HG03060 (cell line): ENCODE measurements around the gene SEC14L5.

ENCODE experiments used
- ATAC-seq: cut with Tn5 transposase; IDR thresholded peaks from one replicate; pipeline ENCODE4 v1.9.1; 2021; ENCODE audit warnings: low read depth, moderate number of reproducible peaks; ENCODE audit not compliant: unreplicated experiment

Gene SEC14L5

DNA sequence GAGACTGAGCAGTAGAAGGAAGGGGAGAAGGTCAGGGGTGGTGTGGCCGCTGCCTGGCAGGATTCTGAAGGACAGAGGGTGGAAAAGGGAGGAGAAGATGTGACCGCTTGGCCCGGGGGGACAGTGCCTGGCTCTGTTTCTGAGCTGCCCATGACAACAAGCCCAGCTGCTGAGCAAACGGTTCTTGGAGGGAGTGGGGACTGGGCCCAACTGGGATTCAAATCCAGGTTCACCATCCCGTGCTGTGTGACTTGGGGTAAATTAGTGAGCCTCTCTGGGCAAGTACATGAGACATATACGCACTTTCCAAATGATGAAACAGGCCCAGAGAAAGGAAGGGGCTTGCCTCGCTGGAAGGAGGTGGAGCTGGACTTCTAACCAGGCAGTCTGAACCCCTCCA, 23.3 kb downstream of the SEC14L5 start:
- ATAC-seq: no peak

DNA sequence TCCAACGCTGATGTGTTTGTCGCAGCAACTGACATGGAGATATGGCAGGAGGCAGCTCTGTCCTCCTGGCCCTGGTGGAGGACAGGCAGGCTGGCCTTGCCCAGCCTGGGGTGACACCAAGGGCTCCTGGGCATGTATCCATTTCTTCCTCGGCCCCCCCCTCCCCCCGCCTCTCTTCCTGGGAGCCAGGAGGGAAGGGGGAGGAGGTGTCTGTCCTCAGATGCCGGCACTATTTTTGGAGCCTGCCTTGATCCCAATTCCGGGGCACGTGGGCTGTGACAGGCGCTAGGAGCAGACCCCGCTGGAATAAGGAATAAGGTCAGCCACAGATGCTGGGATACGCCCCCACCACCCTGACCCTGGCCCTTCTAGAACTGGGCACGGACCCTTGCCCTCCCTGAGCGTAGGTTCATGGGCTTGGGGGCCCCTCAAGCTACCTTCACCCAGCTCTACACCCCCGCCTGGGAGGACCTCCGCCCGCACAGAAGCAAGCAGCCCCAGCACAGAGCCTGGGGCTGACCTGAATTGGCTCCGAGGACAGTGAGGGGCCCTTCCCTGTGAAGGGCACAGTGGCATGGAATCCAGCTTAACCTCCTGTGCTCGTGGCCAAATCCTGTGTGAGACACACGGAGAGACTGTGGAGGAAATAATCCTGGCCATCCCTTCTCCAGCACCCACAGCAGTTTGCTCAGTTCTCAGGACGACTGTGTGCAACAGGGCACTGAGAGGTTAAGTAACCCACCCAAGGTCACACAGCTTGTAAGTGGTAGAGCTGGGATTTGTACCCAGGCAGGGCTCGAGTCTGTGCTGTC, 24.1 kb downstream of the SEC14L5 start:
- no peak for ATAC-seq

DNA sequence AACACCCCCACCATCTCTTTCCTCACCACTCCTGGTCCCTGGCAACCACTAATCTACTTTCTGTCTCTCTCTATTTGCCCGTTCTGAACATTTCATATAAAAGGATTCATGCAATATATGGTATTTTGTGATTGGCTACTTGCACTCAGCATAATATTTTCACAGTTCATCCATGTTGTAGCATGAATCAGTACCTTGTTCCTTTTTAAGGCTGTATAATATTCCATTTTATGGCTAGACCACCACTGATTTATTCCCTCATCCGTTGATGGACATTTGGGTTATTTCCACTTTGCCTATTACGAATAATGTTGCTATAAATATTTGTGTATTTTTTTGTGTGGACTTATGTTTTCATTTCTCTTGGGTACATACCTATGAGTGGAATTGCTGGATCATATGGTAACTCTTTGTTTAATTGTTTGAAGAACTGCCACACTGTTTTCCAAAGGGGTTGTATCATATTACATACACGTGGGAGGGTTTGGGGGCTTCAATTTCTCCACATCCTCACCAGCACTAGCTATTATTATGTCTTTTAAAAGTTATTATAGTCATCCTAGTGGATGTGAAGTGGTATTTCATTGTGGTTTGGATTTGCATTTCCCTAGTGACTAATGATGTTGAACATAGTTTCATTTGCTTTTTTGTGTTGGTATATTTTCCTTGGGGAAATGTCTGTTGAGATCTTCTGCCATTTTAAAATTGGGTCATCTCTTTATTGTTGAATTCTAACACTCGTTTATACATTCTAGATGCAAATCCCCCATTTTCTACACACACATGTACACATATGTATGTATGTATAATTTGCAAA, 26.3 kb downstream of the SEC14L5 start:
- ATAC-seq: no peak

DNA sequence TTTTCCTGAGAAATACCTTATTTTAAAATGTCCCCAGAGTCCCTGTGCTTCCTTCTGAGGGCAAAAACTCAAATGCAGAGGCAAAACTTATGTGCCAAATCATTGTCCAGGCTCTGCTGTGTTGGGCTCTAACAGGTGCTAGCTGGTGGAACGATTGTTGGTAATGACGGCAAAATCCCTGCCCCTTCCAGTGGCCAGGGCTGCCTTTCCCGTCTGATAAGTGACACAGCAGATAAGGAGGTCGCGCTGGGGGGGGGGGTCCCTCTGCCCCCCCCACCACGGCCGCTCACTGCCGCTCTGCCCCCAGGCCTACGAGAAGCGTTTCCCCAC, 29.1 kb downstream of the SEC14L5 start:
- ATAC-seq: no peak

DNA sequence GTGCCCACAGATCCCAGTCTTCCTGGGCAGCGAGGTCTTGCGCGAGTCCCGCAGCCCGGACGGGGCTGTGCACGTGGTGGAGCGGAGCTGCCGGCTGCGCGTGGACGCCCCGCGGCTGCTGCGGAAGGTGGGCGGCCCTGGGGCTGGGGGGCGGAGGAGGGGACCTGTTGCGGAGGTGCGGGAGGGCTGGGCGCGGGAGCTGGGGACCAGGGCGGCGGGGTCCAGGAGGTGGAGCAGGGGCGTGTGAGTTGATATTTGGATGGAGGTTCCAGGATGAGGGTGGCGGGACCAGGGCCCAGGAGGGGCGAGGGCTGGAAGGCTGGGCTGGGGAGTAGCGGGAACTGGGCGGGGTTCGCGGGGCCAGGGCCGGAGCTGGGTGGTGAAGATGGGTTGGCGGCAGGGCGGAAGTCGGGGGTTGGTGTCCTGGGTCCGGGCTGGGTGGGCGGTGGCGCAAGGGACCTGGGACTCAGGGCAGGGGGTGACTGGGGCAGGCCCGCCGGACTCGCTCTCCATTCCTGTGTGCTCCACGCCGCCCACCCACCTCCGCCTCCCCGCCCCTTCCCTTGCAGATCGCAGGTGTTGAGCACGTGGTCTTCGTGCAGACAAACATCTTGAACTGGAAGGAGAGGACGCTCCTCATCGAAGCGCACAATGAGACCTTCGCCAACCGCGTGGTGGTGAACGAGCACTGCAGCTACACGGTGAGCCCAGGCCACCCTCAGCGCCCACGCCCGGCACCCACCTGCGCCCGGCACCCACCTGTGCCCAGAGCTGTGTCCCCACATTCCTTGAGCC, 29.6 kb downstream of the SEC14L5 start:
- ATAC-seq: no peak

DNA sequence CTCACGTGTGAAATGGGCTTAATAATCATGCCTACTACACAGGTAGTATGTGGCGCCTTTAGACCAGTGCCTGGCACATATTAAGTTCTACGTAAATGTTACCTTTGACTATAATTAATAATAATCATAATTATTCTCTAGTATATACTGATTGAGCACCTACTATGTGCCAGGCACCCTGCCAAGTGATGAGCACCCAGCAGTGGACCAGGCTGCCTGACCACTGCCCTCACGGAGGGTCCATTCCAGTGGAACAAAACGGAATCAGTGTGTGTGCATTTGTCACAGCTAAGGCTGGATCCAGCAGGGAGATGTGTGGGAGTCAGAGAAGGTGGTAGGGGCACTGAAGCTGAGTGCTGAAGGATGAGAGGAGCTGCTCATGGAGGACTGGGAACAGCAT, 30.5 kb downstream of the SEC14L5 start:
- ATAC-seq: no peak

DNA sequence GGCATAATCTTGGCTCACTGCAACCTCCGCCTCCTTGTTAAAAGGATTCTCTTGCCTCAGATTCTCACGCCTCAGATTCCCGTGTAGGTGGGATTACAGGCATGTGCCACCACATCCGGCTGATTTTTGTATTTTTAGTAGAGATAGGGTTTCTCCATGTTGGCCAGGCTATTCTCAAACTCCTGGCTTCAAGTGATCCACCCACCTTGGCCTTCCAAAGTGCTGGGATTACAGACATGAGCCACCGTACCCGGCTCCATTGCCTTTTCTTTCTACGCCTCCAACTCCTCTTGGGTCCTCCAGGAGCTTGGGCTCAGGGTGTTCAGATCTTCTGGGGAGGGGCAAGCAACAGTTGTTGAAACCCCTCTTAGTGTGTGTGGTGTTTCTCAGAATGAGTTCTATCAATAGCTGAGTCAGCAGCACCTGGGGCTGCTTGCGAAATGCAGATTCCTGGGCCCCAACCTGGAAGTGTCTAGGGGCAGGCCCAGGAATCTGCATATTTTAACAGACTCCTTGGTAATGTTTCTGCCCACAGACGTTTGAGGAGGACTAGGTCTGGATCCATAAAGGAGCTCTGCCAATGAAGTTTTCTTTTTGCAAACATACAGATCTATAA, 31.4 kb downstream of the SEC14L5 start:
- ATAC-seq: no peak

DNA sequence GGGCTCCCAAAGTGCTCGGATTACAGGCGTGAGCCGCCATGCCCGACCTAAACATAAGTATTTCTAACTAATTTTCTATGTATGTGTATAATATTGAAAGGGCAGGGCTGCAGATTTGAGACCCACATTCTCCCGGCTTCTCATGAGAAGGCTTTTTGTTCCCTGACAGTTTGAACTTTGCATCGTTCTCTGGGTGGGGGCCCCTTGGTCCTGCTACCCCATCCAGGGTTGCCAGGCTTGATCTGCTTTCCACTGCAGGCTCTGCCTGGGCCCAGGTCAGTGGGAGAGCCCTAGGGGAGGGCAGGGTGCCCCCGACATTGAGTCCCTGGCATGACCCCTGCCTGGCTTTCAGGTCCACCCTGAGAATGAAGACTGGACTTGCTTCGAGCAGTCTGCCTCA, 32.3 kb downstream of the SEC14L5 start:
- no peak for ATAC-seq

DNA sequence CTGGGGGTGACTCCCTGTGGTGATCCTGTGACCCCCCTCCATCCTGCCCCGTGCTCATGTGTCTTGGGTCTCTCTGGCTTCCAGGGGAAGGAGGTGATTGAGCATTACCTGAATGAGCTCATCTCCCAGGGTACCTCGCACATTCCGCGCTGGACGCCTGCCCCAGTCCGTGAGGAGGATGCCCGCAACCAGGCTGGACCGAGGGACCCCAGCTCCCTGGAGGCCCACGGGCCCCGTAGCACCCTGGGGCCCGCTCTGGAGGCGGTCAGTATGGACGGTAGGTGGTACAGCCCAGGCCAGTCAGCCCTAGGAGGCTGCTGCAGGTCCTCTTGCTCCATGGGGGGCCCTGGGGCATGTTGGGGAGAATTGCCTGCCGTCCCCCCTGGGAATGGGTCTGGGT, 33.6 kb downstream of the SEC14L5 start:
- no peak for ATAC-seq

DNA sequence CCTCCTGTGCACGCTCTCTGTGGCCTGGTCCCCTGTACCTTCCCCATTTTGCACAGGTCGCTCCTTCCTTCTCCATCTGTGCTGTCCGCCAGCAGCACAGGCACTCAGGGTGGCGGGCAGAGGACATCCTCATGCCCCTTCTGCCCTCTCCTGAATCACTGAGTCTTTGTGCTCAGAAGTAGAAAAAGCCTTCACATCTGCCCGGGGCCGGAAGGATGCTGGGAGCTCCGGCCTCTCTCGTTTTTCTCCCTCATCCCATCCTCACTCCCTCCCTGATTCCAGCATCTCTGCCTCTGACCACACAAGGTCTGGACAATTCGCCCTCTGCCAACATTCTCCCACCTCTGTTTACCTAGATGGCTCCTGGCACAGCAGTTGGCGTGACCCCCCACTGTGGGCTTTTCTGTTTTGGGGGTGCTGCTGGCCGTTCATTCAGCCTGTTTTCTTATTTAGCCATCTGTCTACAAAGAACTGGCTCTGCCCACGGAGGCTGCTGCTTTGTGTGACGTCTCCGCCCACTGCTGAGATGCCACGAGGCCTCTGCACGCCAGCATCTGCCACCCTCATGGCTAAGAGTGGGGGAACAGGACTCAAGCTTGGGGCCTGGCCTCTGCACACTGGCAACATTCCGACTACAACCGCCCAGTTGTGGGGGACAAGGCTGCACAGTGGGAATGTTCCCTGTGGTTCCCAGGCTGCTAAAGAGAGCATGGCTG, 36.7 kb downstream of the SEC14L5 start:
- ATAC-seq: no peak

DNA sequence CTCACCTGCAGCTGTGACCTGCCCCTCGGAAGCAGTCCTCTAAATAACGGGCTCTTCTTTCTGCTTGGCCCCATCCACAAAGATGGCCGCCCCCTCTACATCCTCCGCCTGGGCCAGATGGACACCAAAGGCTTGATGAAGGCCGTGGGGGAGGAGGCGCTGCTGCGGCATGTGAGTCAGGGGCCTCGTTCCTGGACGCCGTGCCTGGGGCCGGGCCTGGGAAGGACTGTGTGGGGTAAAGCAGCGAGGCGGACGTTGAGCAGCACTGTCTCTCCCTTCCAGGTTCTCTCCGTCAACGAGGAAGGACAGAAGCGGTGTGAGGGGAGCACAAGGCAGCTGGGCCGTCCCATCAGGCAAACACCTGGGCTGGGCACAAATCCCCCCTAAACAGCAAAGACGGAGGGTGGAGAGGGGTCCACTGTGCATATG, 42.5 kb downstream of the SEC14L5 start:
- ATAC-seq: no peak

DNA sequence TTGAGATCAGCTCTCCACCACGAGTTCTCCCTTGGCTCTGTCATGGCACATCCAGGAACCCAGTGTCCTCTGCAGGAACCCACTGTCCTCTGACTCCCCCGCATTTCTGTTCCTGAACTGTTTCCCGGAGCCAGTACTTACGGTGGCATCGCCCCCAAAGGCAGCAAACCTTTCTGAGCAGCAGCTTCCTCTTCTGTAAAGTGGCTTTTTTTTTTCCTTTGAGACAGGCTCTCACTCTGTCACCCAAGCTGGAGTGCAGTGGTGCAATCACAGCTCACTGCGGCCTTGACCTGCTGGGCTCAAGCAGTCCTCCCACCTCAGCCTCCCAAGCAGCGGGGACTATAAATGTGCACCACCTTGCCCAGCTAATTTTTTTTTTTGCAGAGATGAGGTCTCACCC, 43.4 kb downstream of the SEC14L5 start:
- ATAC-seq: no peak

DNA sequence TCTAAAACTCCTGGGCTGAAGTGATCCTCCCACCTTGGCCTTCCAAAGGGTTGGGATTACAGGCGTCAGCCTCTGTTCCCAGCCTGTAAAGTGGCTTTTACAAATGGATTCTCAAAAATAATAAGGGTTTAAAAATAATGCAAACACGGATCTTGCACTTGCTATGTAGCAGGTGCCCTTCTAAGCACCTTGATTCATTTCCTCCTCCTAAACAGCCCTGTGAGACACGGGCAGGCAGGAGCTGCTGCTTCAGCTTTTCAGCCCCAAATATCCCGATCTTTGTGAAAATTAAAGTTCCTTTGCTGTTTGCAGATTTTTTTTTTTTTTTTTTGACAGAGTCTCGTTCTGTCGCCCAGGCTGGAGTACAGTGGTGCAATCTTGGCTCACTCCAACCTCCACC, 43.9 kb downstream of the SEC14L5 start:
- no peak for ATAC-seq

DNA sequence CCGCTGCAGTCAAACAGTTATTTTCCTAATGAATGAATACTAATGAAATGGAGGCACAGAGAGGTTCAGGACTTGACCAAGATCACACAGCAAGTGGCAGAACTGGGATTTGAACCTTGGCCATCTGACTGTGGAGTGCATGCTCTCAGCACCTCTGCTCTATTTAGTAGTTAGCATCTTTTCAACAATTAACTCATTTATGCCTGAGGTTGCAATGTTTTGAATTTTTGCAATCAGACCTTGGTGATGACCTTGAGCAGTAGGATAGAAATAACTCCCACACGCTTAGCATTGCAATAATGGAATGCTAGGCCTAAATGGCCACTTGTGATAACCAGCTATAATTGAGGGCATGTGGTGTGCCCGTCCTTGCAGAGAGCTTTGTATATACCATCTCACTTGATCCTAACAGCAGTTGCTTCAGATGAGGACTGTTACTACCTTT, 44.6 kb downstream of the SEC14L5 start:
- ATAC-seq: no peak

DNA sequence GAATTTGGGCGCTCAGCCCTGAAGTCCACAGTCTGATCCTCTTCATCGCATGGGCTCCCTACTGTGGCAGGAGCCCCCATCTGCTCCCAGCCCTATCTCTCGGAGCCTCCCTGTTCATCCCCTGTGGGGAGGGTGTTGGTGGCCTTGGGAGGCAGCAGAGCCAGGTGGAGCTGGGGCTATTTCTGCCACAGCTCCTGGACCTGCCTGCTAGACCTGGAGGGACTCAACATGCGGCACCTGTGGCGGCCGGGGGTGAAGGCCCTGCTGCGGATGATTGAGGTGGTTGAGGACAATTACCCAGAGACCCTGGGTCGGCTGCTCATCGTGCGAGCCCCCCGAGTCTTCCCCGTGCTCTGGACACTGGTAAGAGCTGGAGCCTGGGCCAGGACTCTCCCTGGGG, 45.1 kb downstream of the SEC14L5 start:
- no peak for ATAC-seq

DNA sequence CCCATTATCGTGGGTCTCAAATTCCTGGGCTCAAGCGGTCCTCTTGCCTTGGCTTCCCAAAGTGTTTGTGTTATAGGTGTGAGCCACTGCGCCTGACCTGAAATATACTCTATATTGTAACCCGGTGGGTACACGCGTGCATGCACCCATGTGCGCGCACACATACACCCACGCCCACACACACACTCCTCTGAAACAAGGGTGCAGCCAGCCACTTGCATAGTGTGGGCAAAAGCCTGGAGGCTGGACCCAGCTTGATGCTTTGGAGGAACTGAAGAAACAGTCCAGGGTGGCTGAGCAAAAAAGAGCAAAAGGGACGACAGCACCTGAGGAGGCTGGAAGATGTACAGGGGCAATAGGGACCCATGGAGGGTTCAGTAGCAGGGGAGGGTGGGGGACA, 45.7 kb downstream of the SEC14L5 start:
- no peak for ATAC-seq

DNA sequence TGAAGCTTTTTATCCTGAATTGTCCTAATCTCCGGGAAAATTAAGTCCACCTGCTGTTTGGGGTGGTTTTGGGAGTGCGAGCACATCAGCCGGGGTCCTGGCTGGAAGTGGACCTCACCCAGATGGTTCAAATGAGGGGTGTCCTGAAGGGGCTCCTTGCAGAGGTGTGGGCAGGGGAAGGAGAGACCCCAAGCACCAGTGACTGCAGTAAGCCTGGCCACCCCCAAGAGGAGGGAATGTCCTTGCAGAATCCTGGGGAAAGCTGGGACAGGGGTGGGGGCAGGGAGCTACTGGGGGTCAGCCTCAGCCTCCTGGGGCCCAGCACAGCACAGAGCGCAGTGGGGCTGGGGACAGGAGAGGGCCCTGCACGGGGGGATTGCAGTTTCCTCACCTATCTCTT, 46.2 kb downstream of the SEC14L5 start:
- no peak for ATAC-seq

DNA sequence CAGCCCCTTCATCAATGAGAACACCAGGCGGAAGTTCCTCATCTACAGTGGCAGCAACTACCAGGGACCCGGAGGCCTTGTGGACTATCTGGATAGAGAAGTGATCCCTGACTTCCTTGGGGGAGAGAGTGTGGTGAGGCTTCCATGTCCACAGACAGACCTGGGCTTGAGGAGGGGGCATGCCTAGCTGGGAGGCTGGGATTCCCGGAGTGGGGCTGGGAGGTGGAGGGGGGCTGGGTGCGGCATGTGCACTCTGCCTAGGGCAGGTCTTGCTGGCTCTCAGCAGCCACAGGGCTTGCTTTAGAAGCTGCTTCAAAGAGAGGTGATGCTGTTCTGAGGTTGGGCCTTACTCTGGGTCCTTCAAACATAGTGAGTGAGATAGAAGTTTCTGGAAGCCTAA, 47.8 kb downstream of the SEC14L5 start:
- ATAC-seq: no peak

DNA sequence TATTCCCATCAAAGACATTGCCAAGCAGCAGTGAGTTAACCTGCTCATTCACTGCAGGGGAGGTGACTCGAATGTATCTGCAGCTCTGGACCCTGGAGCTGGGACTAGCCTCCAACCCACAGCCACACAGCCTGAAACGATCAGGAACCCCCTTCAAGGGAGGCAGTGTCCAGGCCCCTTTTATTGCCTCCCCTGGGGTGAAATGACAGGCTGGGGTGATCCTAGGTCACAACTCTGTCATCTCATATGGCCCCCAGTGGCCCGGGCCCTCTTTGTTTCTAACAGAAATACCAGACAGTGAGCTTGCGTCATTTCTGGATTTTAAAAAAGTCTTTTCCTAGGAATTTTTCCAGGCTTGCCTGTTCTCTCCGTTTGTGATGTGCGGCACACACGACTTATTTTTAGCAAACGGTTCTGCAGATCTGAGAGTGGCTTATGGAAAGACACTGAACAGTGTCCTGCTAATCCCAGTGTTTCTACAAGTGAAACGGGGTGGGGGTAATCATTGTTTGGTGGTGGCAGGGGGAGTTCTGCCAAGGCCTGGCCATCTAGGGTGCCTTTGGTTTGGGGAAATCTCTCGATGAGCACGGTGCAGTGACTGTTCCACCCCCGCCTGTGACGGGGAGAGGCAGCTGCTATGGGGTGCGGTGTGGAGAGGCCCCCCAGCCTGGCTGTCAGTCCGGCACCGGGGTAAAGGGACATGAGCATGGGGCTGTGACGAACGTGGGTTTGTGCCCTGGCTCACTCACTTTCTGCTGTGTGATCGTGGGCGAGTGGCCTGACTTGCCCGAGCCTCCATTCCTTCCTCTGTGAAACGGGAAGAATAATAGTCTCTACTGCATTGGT, 48.4 kb downstream of the SEC14L5 start:
- ATAC-seq: no peak
